ENCODE data around the gene ATAD3A. TPM values are rescaled to one million over a fixed set of nuclear protein-coding genes. Genes with fewer than 3 reads are reported as not detected.

Gene ATAD3A
- polyA plus RNA-seq, 1 of the 3 experiments (the other 2 are of a cell fraction), result 40.2 TPM

DNA sequence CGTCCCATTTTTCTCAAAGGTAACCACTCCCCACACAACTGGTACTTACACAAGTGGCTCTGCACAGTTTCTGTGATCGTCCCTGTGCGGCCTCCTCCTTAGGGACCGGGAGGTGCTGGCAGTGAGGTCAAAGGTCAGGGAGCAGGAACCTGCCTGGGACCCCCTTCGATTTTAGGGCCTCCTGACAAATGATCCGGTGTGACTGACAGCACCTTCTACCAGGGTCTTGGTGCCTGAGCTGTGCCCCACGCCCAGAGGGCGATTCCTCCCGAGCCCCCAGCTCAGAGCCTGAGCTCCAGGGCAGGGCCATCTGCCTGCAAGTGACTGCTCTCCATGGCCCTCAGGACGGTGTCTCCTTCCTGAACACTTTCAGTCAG is 40.3 kb downstream of the ATAD3A start (continued):
- no peak for TF ChIP-seq FOXM1 (IDR thresholded peaks at IDR 0.05; ENCODE audit: low read depth)
- no peak for TF ChIP-seq USF1 (IDR thresholded peaks at IDR 0.05; ENCODE audit: borderline replicate concordance, low read depth)

GRCh38 chr1:1553821-1554494 is 42.0 kb downstream of the ATAD3A start:
- ChIA-PET POLR2A (no interaction called here), CTCF (interaction anchor here (1.4 kb wide), 1 partner anchor 14 kb away, joined by 4 read pairs; no protein-coding TSS in a partner anchor)
- no peak overlapping the region for H3K27ac ChIP-seq (ENCODE audit: low read depth in 2 of 2, low read length in 1 of 2)
- peaks cover 0 to 9% of the 10 kb centered on the region in 2 experiments for H3K36me3 ChIP-seq (replicated peaks in 1 of 2; ENCODE audit: control insufficient read depth in 1 of 2, insufficient read depth in 2 of 2, low read length in 1 of 2)
- H2AFZ ChIP-seq (ENCODE audit: low read depth), result no peak overlapping the region
- H3K9me3 ChIP-seq, result no peaks in the 10 kb centered on the region
- no peak overlapping the region for H3K9ac ChIP-seq
- H3K9me2 ChIP-seq, result no peaks in the 10 kb centered on the region
- no peak for DNase-seq
- no peaks in the 10 kb centered on the region for H3K27me3 ChIP-seq (ENCODE audit: insufficient read depth)
- H3K4me2 ChIP-seq, result no peak overlapping the region
- peaks cover 61% of the 10 kb centered on the region for H3K79me2 ChIP-seq (ENCODE audit: insufficient read depth)
- WGBS (ENCODE audit: low lambda C conversion rate), result 96% methylated on average over 34 of the region's 35 CpGs
- H3K4me3 ChIP-seq (ENCODE audit: low read depth in 2 of 2, low read length in 1 of 2), result no peak overlapping the region
- TF ChIP-seq GATA2 (CRISPR knock-in tag; IDR thresholded peaks at IDR 0.05), result no peak
- no peak for TF ChIP-seq YY1 (IDR thresholded peaks at IDR 0.05; ENCODE audit: low read depth)
- H3F3A ChIP-seq (replicated peaks; ENCODE audit: insufficient read depth), result peaks cover 3% of the 10 kb centered on the region
- H4K20me1 ChIP-seq (ENCODE audit: insufficient read depth), result peaks cover 11% of the 10 kb centered on the region; the same call in 1 of the 2 replicates
- H3K4me1 ChIP-seq (ENCODE audit: control insufficient read depth in 1 of 2, insufficient read depth in 2 of 2, low read depth in 1 of 2, low read length in 1 of 2), result peaks cover 0 to 5% of the 10 kb centered on the region in 2 experiments; a peak in 1 of 4 replicates

GRCh38 chr1:1554550-1554925 is 42.6 kb downstream of the ATAD3A start:
- Histone ChIP-seq H3K9me3 (no peaks in the 10 kb centered on the region), H3K9me2 (no peaks in the 10 kb centered on the region), H3K4me2 (no peak overlapping the region), H4K20me1 (ENCODE audit: insufficient read depth) (peaks cover 11% of the 10 kb centered on the region; the same call in 1 of the 2 replicates), H3K79me2 (ENCODE audit: insufficient read depth) (peaks cover 55% of the 10 kb centered on the region), H3K36me3 (replicated peaks in 1 of 2; ENCODE audit: control insufficient read depth in 1 of 2, insufficient read depth in 2 of 2, low read length in 1 of 2) (peaks cover 0 to 11% of the 10 kb centered on the region in 2 experiments), H2AFZ (ENCODE audit: low read depth) (no peak overlapping the region), H3F3A (replicated peaks; ENCODE audit: insufficient read depth) (peaks cover 3% of the 10 kb centered on the region), H3K27ac (ENCODE audit: low read depth in 2 of 2, low read length in 1 of 2) (no peak overlapping the region), H3K4me3 (ENCODE audit: low read depth in 2 of 2, low read length in 1 of 2) (no peak overlapping the region), H3K9ac (no peak overlapping the region), H3K27me3 (ENCODE audit: insufficient read depth) (no peaks in the 10 kb centered on the region), H3K4me1 (ENCODE audit: control insufficient read depth in 1 of 2, insufficient read depth in 2 of 2, low read depth in 1 of 2, low read length in 1 of 2) (peaks cover 0 to 5% of the 10 kb centered on the region in 2 experiments; a peak in 1 of 4 replicates)
- ChIA-PET POLR2A (no interaction called here), CTCF (no interaction called here)
- 90% methylated on average over 2 of the region's 13 CpGs for WGBS (ENCODE audit: low lambda C conversion rate)
- no peak for DNase-seq
- TF ChIP-seq, protein P1, sequence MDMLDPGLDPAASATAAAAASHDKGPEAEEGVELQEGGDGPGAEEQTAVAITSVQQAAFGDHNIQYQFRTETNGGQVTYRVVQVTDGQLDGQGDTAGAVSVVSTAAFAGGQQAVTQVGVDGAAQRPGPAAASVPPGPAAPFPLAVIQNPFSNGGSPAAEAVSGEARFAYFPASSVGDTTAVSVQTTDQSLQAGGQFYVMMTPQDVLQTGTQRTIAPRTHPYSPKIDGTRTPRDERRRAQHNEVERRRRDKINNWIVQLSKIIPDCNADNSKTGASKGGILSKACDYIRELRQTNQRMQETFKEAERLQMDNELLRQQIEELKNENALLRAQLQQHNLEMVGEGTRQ (IDR thresholded peaks at IDR 0.05; ENCODE audit: borderline replicate concordance, low read depth, low read length), result no peak
- TF ChIP-seq ZBTB33 (IDR thresholded peaks at IDR 0.05; ENCODE audit: borderline replicate concordance, low read depth), result no peak
- no peak for TF ChIP-seq YY1 (IDR thresholded peaks at IDR 0.05; ENCODE audit: low read depth)
- TF ChIP-seq TAF1 (IDR thresholded peaks at IDR 0.05; ENCODE audit: borderline replicate concordance, low read depth, low read length), result no peak
- TF ChIP-seq JUND (IDR thresholded peaks at IDR 0.05), result no peak
- no peak for TF ChIP-seq GABPA (IDR thresholded peaks at IDR 0.05; ENCODE audit: low read depth)
- no peak for TF ChIP-seq SMC3 (IDR thresholded peaks at IDR 0.05; ENCODE audit: low read depth, low read length)
- no peak for TF ChIP-seq RFX5 (IDR thresholded peaks at IDR 0.05; ENCODE audit: low read length)
- no peak for TF ChIP-seq GATA2 (CRISPR knock-in tag; IDR thresholded peaks at IDR 0.05)
- no peak for TF ChIP-seq RCOR1 (IDR thresholded peaks at IDR 0.05; ENCODE audit: low read length)
- no peak for TF ChIP-seq USF1 (IDR thresholded peaks at IDR 0.05; ENCODE audit: borderline replicate concordance, low read depth)
- no peak for TF ChIP-seq IRF3 (IDR thresholded peaks at IDR 0.05; ENCODE audit: low read depth, low read length)
- TF ChIP-seq TEAD4 (IDR thresholded peaks at IDR 0.05; ENCODE audit: borderline replicate concordance, insufficient read depth), result no peak
- TF ChIP-seq MEF2A (IDR thresholded peaks at IDR 0.05; ENCODE audit: borderline replicate concordance, low read depth), result no peak
- TF ChIP-seq SIN3A (IDR thresholded peaks at IDR 0.05; ENCODE audit: borderline replicate concordance, low read depth, low read length), result no peak
